Measurements from ENCODE around the gene FOXA2. TPM values are rescaled to one million over a fixed set of nuclear protein-coding genes. Genes with fewer than 3 reads are reported as not detected.

Gene FOXA2
- total and polyA plus RNA-seq, 2 of the 13 experiments (the other 11 are each of a cell fraction or from before 2014, with no cell fraction given): 8.8 to 12.2 TPM

- TF ChIP-seq ZBED4 (CRISPR knock-in tag; IDR thresholded peaks at IDR 0.05; ENCODE audit: borderline replicate concordance) (no peak), ZNF260 (CRISPR knock-in tag; IDR thresholded peaks at IDR 0.05; ENCODE audit: borderline replicate concordance, low read depth) (no peak), ZNF337 (CRISPR knock-in tag; IDR thresholded peaks at IDR 0.05; ENCODE audit: borderline replicate concordance, low read depth) (no peak), ZNF484 (CRISPR knock-in tag; IDR thresholded peaks at IDR 0.05; ENCODE audit: borderline replicate concordance, low read depth) (no peak), ZNF761 (CRISPR knock-in tag; conservative IDR thresholded peaks at IDR 0.05) (no peak), ZNF691 (CRISPR knock-in tag; IDR thresholded peaks at IDR 0.05; ENCODE audit: borderline replicate concordance, low read depth) (peak; percentile 72; the same call in 1 of the 2 replicates), ZNF883 (CRISPR knock-in tag; IDR thresholded peaks at IDR 0.05; ENCODE audit: not compliant biosample characterization) (peak; percentile 72), ZNF83 (CRISPR knock-in tag; IDR thresholded peaks at IDR 0.05; ENCODE audit: borderline replicate concordance) (no peak), ZNF441 (CRISPR knock-in tag; IDR thresholded peaks at IDR 0.05; ENCODE audit: borderline replicate concordance) (peak; percentile 21; the same call in 1 of the 2 replicates), TRIM24 (CRISPR knock-in tag; IDR thresholded peaks at IDR 0.05) (no peak), KLF6 (CRISPR knock-in tag; IDR thresholded peaks at IDR 0.05) (peak; percentile 70; the same call in 1 of the 2 replicates), ZNF605 (CRISPR knock-in tag; IDR thresholded peaks at IDR 0.05) (no peak), RFX1 (IDR thresholded peaks at IDR 0.05) (no peak), PITX1 (CRISPR knock-in tag; IDR thresholded peaks at IDR 0.05) (peak; percentile 64; the same call in 1 of the 2 replicates), JUNB (CRISPR knock-in tag; IDR thresholded peaks at IDR 0.05; ENCODE audit: borderline replicate concordance) (no peak), MXD1 (CRISPR knock-in tag; IDR thresholded peaks at IDR 0.05) (no peak), FLYWCH1 (CRISPR knock-in tag; IDR thresholded peaks at IDR 0.05) (no peak), ZNF580 (CRISPR knock-in tag; IDR thresholded peaks at IDR 0.05; ENCODE audit: borderline replicate concordance, low read depth) (no peak), MTF2 (CRISPR knock-in tag; IDR thresholded peaks at IDR 0.05; ENCODE audit: borderline replicate concordance) (no peak; the same call in 1 of the 2 replicates), ZNF562 (CRISPR knock-in tag; IDR thresholded peaks at IDR 0.05; ENCODE audit: borderline replicate concordance) (no peak), EEA1 (CRISPR knock-in tag; IDR thresholded peaks at IDR 0.05; ENCODE audit: borderline replicate concordance) (no peak; the same call in 1 of the 2 replicates), ZNF644 (CRISPR knock-in tag; IDR thresholded peaks at IDR 0.05; ENCODE audit: low read depth) (no peak), THYN1 (CRISPR knock-in tag; IDR thresholded peaks at IDR 0.05; ENCODE audit: borderline replicate concordance, low read depth) (no peak), CAMTA2 (CRISPR knock-in tag; IDR thresholded peaks at IDR 0.05; ENCODE audit: borderline replicate concordance) (no peak), ZNF577 (CRISPR knock-in tag; IDR thresholded peaks at IDR 0.05; ENCODE audit: borderline replicate concordance, low read depth) (no peak)
Measured at GRCh38 chr20:22582964-22583772, 1.2 kb downstream of the FOXA2 start (continued).
